Measurements from ENCODE around the gene FOXN1.

- TF ChIP-seq YY1 (IDR thresholded peaks at IDR 0.05; ENCODE audit: insufficient read depth, insufficient read length): no peak
- TF ChIP-seq SUZ12 (IDR thresholded peaks at IDR 0.05; ENCODE audit: extremely low read depth, insufficient read depth, insufficient read length): no peak
Observed at GRCh38 chr17:28577466-28577824, 71.3 kb downstream of the FOXN1 start.

All from NT2/D1 (cell line).